H1 (cell line): ENCODE measurements around the gene ATG9B. TPM values are rescaled to one million over a fixed set of nuclear protein-coding genes. Genes with fewer than 3 reads are reported as not detected.

Source experiments
- CTCF ChIA-PET: fragments of 300-600 bp; sonication (Branson Sonifier 250); formaldehyde crosslinking; loops from one replicate; lab custom pipeline; 2021; ENCODE audit not compliant: partially characterized antibody; lab: Charles Lee
- POLR2A ChIA-PET: fragments of 300-600 bp; sonication (Branson Sonifier 250); formaldehyde crosslinking; loops from one replicate; lab custom pipeline; 2021; ENCODE audit warnings: inconsistent platforms; ENCODE audit not compliant: partially characterized antibody; lab: Charles Lee
- DNase-seq, 2 experiments: peaks; one replicate each; pipeline versions ENCODE4 v3.0.0 to v3.0.0-alpha.2; 2010 to 2022; ENCODE audit warnings: low spot score in 2 of 2, low read depth in 1 of 2, mixed read lengths in 1 of 2
- FAIRE-seq: peaks from 2 replicates; lab custom pipeline; 2011; peaks lifted over from hg19 to GRCh38; lab: Jason Lieb, UNC
- H2AFZ ChIP-seq: 2 replicates; pipeline ENCODE4 v1.8.1; 2012; ENCODE audit warnings: low read length, inconsistent platforms
- H2AK5ac ChIP-seq: 2 replicates; pipeline ENCODE4 v1.6.1; 2013; ENCODE audit warnings: low read depth, low read length
- H2BK120ac ChIP-seq: replicated peaks from 2 replicates; pipeline ENCODE3; 2013; ENCODE audit warnings: low read depth, low read length, inconsistent platforms
- H2BK12ac ChIP-seq: 2 replicates; pipeline ENCODE4 v1.6.1; 2013; ENCODE audit warnings: low read depth, low read length
- H2BK15ac ChIP-seq: 2 replicates; pipeline ENCODE4 v1.6.1; 2013; ENCODE audit warnings: low read length
- H2BK20ac ChIP-seq: 2 replicates; pipeline ENCODE4 v1.6.1; 2013; ENCODE audit warnings: low read length
- H2BK5ac ChIP-seq: 2 replicates; pipeline ENCODE4 v1.6.1; 2013; ENCODE audit warnings: low read depth, low read length
- H3K14ac ChIP-seq: 2 replicates; pipeline ENCODE4 v1.6.1; 2013; ENCODE audit warnings: inconsistent platforms; ENCODE audit not compliant: insufficient read length
- H3K18ac ChIP-seq: 2 replicates; pipeline ENCODE4 v1.6.1; 2013; ENCODE audit warnings: low read length; ENCODE audit errors: extremely low read depth
- H3K23ac ChIP-seq: 2 replicates; pipeline ENCODE4 v1.6.1; 2013; ENCODE audit warnings: inconsistent platforms; ENCODE audit not compliant: insufficient read length
- H3K23me2 ChIP-seq: 2 replicates; pipeline ENCODE4 v1.6.1; 2013; ENCODE audit warnings: low read depth, low read length
- H3K27ac ChIP-seq: 2 replicates; pipeline ENCODE4 v1.6.1; 2011; ENCODE audit warnings: low read depth, low read length, inconsistent platforms
- H3K27me3 ChIP-seq, 4 experiments: replicated peaks in 1 of 4; 1 replicate in 1 of 4; 2 replicates in 3 of 4; pipeline versions ENCODE4 v1.6.1 to v1.8.1; 2011 to 2013; ENCODE audit warnings: low read length in 3 of 4, mild to moderate bottlenecking in 3 of 4, inconsistent platforms in 2 of 4, mixed read lengths in 2 of 4, moderate library complexity in 1 of 4; ENCODE audit not compliant: control insufficient read depth in 3 of 4, insufficient read depth in 3 of 4; ENCODE audit errors: extremely low read depth in 1 of 4
- H3K36me3 ChIP-seq, 4 experiments: 2 replicates each; pipeline versions ENCODE4 v1.6.1 to v1.8.1; 2011 to 2013; ENCODE audit warnings: mild to moderate bottlenecking in 4 of 4, low read length in 3 of 4, moderate library complexity in 2 of 4, control low read depth in 1 of 4, inconsistent platforms in 1 of 4; ENCODE audit not compliant: insufficient read depth in 4 of 4, control insufficient read depth in 2 of 4
- H3K4ac ChIP-seq: replicated peaks from 2 replicates; pipeline ENCODE3; 2013; ENCODE audit warnings: low read length, low read depth, mixed read lengths, inconsistent platforms; ENCODE audit not compliant: insufficient read length
- H3K4me1 ChIP-seq, 4 experiments: replicated peaks in 1 of 4; 1 replicate in 1 of 4; 2 replicates in 3 of 4; pipeline versions ENCODE4 v1.6.1 to v1.8.1; 2011 to 2013; ENCODE audit warnings: low read length in 3 of 4, inconsistent platforms in 2 of 4, mixed read lengths in 1 of 4; ENCODE audit not compliant: insufficient read depth in 4 of 4, control insufficient read depth in 3 of 4
- H3K4me2 ChIP-seq, 2 experiments: 2 replicates each; pipeline versions ENCODE4 v1.6.1 to v1.8.1; 2011 to 2013; ENCODE audit warnings: low read depth in 2 of 2, low read length in 2 of 2, control low read depth in 1 of 2, inconsistent platforms in 1 of 2, mild to moderate bottlenecking in 1 of 2; ENCODE audit not compliant: insufficient read depth in 1 of 2
- H3K4me3 ChIP-seq, 4 experiments: fragments of 200-600, 300-600 bp in 1 of 4; sonication (generic), shearing (Covaris generic), sonication (Bioruptor Twin) in 1 of 4; 2 replicates each; pipeline versions ENCODE4 v1.5.1 to v1.8.1; 2011 to 2016; ENCODE audit warnings: low read length in 4 of 4, low read depth in 3 of 4, control low read depth in 2 of 4, inconsistent platforms in 2 of 4, mild to moderate bottlenecking in 2 of 4, mixed read lengths in 1 of 4, moderate library complexity in 1 of 4; ENCODE audit not compliant: insufficient read depth in 2 of 4; ENCODE audit errors: extremely low read depth in 1 of 4
- H3K56ac ChIP-seq: replicated peaks from 2 replicates; pipeline ENCODE3; 2013; ENCODE audit warnings: low read depth, mild to moderate bottlenecking, mixed read lengths, low read length, inconsistent platforms; ENCODE audit not compliant: insufficient read length
- H3K79me1 ChIP-seq: 2 replicates; pipeline ENCODE4 v1.6.1; 2013; ENCODE audit warnings: low read depth, low read length, control low read depth
- H3K79me2 ChIP-seq, 2 experiments: 2 replicates each; pipeline versions ENCODE4 v1.6.1 to v1.8.1; 2012 to 2013; ENCODE audit warnings: low read length in 2 of 2, mild to moderate bottlenecking in 2 of 2, inconsistent platforms in 1 of 2; ENCODE audit not compliant: insufficient read depth in 2 of 2, control insufficient read depth in 1 of 2
- H3K9ac ChIP-seq, 4 experiments: replicated peaks in 1 of 4; 1 replicate in 1 of 4; 2 replicates in 3 of 4; pipeline versions ENCODE4 v1.6.1 to v1.8.1; 2011 to 2013; ENCODE audit warnings: low read depth in 3 of 4, low read length in 3 of 4, control low read depth in 2 of 4, mild to moderate bottlenecking in 2 of 4, moderate library complexity in 2 of 4, inconsistent platforms in 1 of 4; ENCODE audit errors: extremely low read depth in 1 of 4
- H3K9me3 ChIP-seq, 2 experiments: 2 replicates each; pipeline versions ENCODE4 v1.6.1 to v1.8.1; 2012 to 2013; ENCODE audit warnings: mild to moderate bottlenecking in 2 of 2, moderate library complexity in 2 of 2, control low read depth in 1 of 2, inconsistent platforms in 1 of 2, low read depth in 1 of 2, low read length in 1 of 2, mixed read lengths in 1 of 2; ENCODE audit not compliant: insufficient read depth in 2 of 2
- H4K20me1 ChIP-seq, 2 experiments: replicated peaks in 1 of 2; 2 replicates each; pipeline versions ENCODE3 to v1.8.1; 2011 to 2013; ENCODE audit warnings: inconsistent platforms in 2 of 2, low read length in 2 of 2, mild to moderate bottlenecking in 1 of 2; ENCODE audit not compliant: insufficient read depth in 2 of 2, control insufficient read depth in 1 of 2
- H4K5ac ChIP-seq: 2 replicates; pipeline ENCODE4 v1.6.1; 2013; ENCODE audit warnings: low read length, low read depth, mixed read lengths, inconsistent platforms; ENCODE audit not compliant: insufficient read length
- H4K8ac ChIP-seq: 2 replicates; pipeline ENCODE4 v1.8.0; 2013; ENCODE audit warnings: mild to moderate bottlenecking, moderate library complexity, low read length, inconsistent platforms; ENCODE audit not compliant: insufficient read depth; ENCODE audit errors: extremely low read depth
- H4K91ac ChIP-seq: replicated peaks from 2 replicates; pipeline ENCODE3; 2013; ENCODE audit warnings: low read length, mixed read lengths, inconsistent platforms; ENCODE audit not compliant: insufficient read length
- BACH1 ChIP-seq: IDR thresholded peaks from 2 replicates; pipeline ENCODE4 v1.6.1; 2012; ENCODE audit warnings: low read length, improper control_type of control experiment
- WGBS, 2 experiments: shearing (Covaris generic) in 1 of 2; methylation state at CpG; one replicate each; pipeline versions ENCODE4 v1.1.6 to v1.1.7; 2013 to 2015; ENCODE audit warnings: low lambda C conversion rate in 2 of 2, mixed read lengths in 2 of 2, inconsistent platforms in 1 of 2, low coverage in 1 of 2, missing lambda C conversion rate in 1 of 2; ENCODE audit not compliant: insufficient replicate concordance in 2 of 2, insufficient coverage in 1 of 2, insufficient read length in 1 of 2; ENCODE audit errors: extremely low coverage in 1 of 2, missing lambda C conversion rate in 1 of 2; 5-methylcytosine and 5-hydroxymethylcytosine counted together
- polyA plus RNA-seq, 7 experiments: library from polyadenylated mRNA; depleted of rRNA in 3 of 7; stranded (reverse) in 5 of 7; unstranded in 2 of 7; fragments of >200 nt in 5 of 7; fragments of 200-250 nt in 2 of 7; gene quantifications; 1 replicate in 5 of 7; 2 replicates in 1 of 7; 4 replicates in 1 of 7; pipeline versions ENCODE4 v1.2.1 to v1.2.3, GENCODE V29; 2011 to 2013; ENCODE audit warnings: missing spikeins in 2 of 7, mixed read lengths in 2 of 7
- total RNA-seq: library from RNA; stranded (reverse); fragmentation: NEBNext Ultra II Directional; extraction: Animal tissue kit (Norgen Biotek cat#: 25700); gene quantifications from 2 replicates; pipeline ENCODE4 v1.2.1, GENCODE V29; 2021

ATG9B gene
- total and polyA plus RNA-seq, 2 of the 8 experiments (the other 6 are each of a cell fraction or from before 2014, with no cell fraction given), result 1.4 to 2.3 TPM

GRCh38 chr7:151056283-151056665 lies 32.0 kb upstream of the ATG9B start:
- ChIA-PET CTCF (interaction anchor here (0.9 to 9.7 kb wide), 12 partner anchors 11 to 57 kb away, joined by 3 to 88 read pairs (median 6); no protein-coding TSS in a partner anchor), POLR2A (interaction anchor here (1.2 to 2.2 kb wide), 2 partner anchors 9 to 28 kb away, joined by 4 to 7 read pairs; partner anchors contain the start of gene ABCB8)
- Histone ChIP-seq H3K23ac (no peak overlapping the region), H2BK20ac (no peak overlapping the region), H3K4me1 (peaks cover 9 to 32% (median 23%) of the 10 kb centered on the region in 4 experiments), H3K79me1 (0 out of 2 replicates have a peak, but pooled peaks cover 3% of the 10 kb centered on the region), H3K9me3 (no peaks in the 10 kb centered on the region), H2BK15ac (no peak overlapping the region), H3K27ac (no peak overlapping the region), H3K56ac (no peak overlapping the region), H3K14ac (no peak overlapping the region), H3K36me3 (no peaks in the 10 kb centered on the region), H3K23me2 (peaks cover 21% of the 10 kb centered on the region), H4K5ac (no peak overlapping the region), H3K9ac (no peak overlapping the region), H3K79me2 (no peaks in the 10 kb centered on the region), H2BK120ac (no peak overlapping the region), H3K27me3 (peaks cover 0 to 21% (median 7%) of the 10 kb centered on the region in 4 experiments; a peak in 5 of 7 replicates), H4K91ac (no peak overlapping the region), H2AFZ (no peak overlapping the region), H3K4me2 (peak overlapping the region; percentile 86 to 98; a peak in 3 of 4 replicates), H4K20me1 (peaks cover 0 to 12% of the 10 kb centered on the region in 2 experiments), H2AK5ac (no peak overlapping the region), H4K8ac (no peak overlapping the region; the same call in 1 of the 2 replicates), H2BK12ac (no peak overlapping the region), H3K18ac (no peak overlapping the region), H3K4me3 (peak overlapping the region in 1 of 4 experiments; percentile 91; a peak in 1 of 8 replicates), H3K4ac (no peak overlapping the region), H2BK5ac (no peak overlapping the region)
- 81% methylated on average over 6 of the region's 6 CpGs; no CpG with 5 or more reads in 1 of the 2 experiments for WGBS, 2 experiments
- DNase-seq (no peak), FAIRE-seq (no peak)
- TF ChIP-seq BACH1, result no peak
